Erythroblast (primary cell): ENCODE data around the gene VAV3.

Experiments used
- DNase-seq, 2 experiments: peaks; one replicate each; lab custom pipeline; 2025; lab: John Stamatoyannopoulos, UW
- GATA1 ChIP-seq: IDR thresholded peaks from 2 replicates; pipeline ENCODE4 v1.6.1; 2011; ENCODE audit warnings: low read depth, mild to moderate bottlenecking, control low read depth, low read length, moderate library complexity
- POLR2A ChIP-seq: IDR thresholded peaks from 2 replicates; pipeline ENCODE4 v1.6.1; 2011; ENCODE audit warnings: mild to moderate bottlenecking, low read length

The VAV3 gene

DNA sequence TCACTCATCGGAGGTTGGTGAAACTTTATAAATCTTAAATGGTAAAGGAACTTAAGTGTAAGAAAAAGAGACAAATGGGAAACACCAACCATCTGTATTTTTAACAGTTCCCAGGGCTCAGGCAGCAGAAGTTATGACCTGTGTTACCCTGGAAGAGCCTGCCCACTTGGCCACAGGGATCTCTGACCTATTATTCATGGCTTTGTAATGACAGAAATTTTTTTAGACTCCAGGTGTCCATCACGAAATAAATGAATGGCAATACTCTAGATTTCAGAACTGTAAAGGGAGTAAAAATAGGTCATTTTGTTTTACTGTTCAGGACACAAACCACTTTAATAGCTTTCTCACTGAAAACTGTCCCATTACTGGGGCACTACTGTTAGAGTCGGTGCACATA lies 389.8 kb downstream of the VAV3 start:
- DNase-seq, result no peak
- TF ChIP-seq POLR2A (no peak), GATA1 (no peak)

DNA sequence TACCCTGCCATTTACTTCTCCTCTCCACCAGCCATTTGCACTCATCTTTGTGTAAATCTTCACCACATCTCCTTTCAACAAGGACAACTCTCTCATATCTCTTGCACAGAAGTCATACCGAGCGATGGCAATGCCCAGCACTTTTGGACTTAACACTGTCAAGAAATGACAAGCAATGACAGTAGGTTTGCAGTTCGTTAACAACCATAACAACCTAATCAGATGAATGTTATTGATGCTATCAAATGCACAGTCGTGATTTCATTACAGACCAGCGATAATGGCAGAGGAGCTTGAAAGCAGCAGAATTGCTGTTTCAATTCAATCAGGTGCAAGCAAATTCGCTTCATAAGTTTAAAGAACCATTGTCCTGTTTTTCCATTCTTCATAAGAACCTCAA lies 390.9 kb downstream of the VAV3 start:
- no peak for DNase-seq
- TF ChIP-seq GATA1, result no peak
- TF ChIP-seq POLR2A, result no peak

DNA sequence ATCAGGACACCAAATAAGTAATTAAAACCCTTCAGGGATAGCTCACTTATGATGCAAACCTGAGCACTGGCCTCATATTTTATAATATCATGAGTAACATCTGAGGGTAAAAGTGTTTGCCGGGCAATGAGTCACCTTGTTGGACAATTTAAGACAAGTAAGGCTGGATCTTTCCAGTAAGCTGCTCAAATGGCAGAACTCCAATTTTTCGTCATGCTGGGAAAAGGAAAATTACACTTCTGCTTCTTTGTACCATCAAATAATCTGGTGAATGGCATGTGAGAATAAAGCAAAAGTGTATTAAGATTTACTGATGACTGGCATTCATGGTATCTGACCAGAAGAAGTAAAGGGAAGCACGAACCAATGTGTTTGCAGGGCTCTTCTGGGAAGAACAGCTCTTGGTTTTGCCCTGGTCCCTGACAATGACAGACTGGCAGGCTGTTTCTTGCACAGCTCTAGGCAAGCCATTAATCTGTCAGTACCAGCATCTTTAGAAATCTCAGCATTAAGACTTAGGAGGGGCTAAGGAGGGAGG lies 392.2 kb downstream of the VAV3 start:
- no peak for TF ChIP-seq GATA1
- TF ChIP-seq POLR2A, result no peak
- DNase-seq, result no peak

DNA sequence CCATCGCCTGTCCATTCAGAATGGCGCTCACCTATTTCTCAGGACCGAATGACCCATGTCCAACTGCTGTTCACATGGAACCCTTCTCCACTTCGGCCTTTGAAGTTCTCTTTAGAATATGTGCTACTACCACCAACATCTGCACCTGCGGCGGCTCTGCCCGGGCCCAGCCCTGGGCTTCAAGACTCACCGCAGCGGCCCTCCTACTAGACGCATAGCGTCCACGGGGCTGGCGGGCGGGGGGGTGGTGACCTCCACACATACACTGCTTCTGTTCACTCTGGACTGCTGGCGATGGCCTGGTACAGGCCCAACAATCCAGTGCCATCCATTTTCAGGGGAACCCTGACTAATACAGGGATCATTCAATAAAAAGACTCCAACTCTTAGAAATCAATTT lies 394.2 kb downstream of the VAV3 start:
- DNase-seq, result no peak
- no peak for TF ChIP-seq GATA1
- no peak for TF ChIP-seq POLR2A

DNA sequence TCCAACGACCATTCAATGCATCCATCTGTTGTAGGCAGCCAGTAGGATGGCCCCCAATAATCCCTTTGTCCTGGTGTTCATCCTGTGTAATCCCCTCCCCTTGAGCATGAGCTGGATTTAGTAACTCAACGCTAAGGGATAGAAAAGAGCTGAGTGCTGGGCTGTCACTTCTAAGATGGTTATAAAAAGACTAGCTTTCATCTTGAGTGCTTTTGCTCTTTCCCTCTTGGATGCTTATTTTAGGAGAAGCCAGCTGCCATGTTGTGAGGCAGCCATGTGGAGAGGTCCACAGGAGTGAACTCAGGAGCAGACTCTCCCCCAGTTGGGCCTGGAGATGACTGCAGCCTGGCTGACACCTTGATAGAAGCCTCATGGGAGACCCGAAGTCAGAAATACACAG lies 401.5 kb downstream of the VAV3 start:
- DNase-seq, result no peak
- TF ChIP-seq GATA1 (no peak), POLR2A (no peak)

DNA sequence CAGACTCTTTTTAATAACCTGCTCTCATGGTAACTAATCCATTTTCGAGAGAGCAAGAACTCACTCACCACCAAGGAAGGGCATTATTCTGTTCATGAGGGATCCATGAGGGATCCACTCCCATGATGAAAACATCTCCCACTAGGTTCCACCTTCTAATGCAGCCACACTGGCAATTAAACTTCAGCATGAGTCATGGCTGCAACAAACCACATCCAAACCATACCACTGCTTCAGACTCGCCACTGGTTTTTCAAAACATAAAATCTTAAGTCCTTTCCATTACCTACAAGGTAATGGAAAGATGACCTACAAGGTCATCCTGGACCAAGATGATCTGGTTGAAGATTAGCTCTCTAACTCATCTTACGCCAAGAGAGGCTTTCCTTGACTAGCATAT lies 405.1 kb downstream of the VAV3 start:
- no peak for DNase-seq
- TF ChIP-seq POLR2A, result no peak
- no peak for TF ChIP-seq GATA1

DNA sequence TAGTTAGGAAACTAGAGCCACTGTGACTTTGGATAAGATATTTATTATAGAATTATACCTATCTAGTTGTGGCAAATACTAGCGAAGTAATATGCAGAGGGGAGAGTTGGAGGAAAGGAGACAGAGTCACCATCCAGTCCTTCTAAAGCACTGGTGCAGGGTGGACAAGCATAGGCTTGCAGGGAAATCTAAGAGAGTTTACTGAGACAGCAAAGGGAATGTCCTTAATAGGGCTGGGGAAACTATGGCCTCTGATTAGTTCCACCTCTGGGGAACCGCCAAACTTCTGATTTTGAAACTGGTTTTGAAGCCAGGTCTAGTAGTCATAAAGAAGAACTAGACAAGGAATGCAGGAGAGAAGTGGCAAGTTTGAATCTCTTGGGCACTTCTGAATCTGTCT lies 407.9 kb downstream of the VAV3 start:
- TF ChIP-seq GATA1 (no peak), POLR2A (no peak)
- no peak for DNase-seq

DNA sequence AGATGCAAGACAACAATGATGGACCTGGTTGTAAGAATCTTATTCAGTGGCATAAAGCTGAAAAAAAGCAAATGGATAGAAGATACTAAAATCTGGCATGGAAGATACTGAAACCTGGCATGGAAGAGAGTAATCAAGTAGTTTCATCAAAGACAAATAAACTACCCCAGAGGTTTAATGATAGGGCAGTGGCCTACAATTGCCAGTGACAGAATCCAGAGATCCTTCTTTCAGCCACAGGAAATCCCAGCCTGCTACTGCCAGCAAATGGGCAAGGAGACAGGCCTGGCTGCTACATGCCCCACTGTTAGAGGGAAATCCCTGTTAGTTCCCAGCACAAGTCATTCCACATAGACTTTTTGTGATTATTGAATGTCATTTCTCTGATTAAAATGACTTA lies 409.4 kb downstream of the VAV3 start:
- DNase-seq, result no peak
- TF ChIP-seq GATA1 (no peak), POLR2A (no peak)

DNA sequence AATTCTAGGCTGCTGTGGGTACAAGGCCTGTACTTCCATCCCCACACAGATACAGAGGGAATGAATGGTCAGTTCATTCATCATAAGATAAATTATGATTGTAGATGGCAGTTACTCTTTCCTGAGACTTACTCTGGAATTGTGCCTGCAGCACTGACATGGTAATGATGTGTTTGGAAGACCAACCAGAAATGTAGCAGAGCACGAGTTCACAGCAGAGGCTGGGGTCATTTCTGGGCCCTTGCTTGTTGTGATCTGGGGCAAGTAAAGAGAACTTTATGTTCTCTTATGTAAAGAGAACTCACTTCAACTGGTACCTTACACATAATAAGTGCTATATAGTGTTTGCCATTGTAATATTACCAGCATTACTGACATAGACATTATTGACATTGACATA lies 412.2 kb downstream of the VAV3 start:
- DNase-seq, result no peak
- TF ChIP-seq POLR2A (no peak), GATA1 (no peak)

DNA sequence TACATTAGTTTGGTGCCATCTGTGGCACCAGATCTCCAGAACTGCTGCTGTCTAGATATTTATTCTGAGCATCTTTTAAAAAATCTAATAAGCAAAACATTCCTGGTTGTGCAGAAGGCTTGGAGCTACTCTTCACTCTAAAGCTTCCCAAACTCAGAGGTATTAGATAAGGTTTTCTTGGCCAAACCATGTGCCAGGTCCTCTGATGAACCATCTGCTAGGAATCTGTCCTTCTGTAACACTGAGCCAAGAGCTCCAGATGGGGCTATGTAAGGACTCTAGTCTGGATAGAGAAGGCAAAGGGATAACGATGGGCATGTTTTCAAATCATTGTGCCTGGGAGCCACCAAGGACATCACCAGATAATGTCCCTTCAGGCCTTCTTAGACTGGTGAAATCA lies 413.5 kb downstream of the VAV3 start:
- no peak for TF ChIP-seq GATA1
- no peak for TF ChIP-seq POLR2A
- DNase-seq, result no peak

DNA sequence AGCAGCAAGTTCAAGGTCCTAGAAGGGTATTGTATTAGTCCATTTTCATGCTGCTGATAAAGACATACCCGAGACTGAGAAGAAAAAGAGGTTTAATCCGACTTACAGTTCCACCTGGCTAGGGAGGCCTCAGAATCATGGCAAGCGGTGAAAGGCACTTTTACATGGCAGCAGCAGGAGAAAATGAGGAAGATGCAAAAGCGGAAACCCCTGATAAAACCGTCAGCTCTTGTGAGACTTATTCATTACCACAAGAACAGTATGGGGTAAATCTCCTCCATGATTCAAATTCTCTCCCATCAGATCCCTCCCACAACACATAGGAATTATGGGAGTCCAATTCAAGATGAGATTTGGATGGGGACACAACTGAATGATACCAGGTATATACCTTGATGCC lies 414.6 kb downstream of the VAV3 start:
- DNase-seq, result no peak
- TF ChIP-seq POLR2A, result no peak
- no peak for TF ChIP-seq GATA1

DNA sequence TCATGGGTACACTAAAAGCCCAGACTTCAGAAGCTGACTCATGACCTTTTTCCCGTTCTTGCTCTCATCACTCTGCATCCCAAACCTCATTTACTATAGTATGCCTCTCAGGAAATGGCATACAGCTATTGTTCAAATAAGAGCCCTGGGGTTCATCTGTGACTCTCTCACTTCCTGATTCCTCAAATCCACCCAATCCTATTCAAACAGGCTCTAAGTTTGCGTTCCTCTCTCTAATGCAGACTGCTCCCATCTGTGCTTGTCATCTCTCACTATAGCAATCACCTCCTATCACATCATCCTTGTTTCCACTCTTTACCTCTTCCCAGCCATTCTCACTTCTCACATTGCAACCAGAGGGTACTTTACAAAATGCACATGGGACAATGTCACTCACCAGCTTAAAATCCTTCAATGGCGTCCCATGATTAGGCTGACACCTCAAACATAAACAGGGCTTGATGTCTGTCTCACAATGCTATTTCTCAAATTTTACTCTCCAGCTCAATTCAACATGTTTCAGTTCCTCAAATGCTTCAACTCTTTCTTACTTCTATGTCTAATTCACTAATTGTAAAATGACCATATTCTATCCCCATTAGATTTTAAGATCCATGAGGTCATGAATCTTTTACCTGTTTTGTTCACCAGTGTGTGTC lies 415.7 kb downstream of the VAV3 start:
- TF ChIP-seq GATA1 (no peak), POLR2A (no peak)
- no peak for DNase-seq

DNA sequence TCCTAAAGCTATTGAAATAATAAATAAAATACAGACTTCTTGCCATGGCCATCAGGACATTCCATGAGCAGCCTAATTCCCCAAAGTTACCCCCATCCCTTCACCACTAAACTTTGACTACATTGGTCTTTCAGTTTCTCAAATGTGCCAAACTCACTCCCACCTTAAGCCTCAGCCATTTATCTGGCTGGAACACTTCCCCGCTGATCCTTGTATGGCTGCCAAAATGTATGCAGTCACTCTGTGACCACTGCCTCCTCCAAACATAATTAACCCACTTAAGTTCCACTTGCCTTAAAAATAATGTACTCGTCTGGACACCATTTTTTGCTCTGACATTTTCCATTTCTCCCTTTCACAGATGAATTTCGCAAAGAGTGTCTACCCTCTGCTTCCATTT lies 416.7 kb downstream of the VAV3 start:
- TF ChIP-seq POLR2A (no peak), GATA1 (no peak)
- no peak for DNase-seq

DNA sequence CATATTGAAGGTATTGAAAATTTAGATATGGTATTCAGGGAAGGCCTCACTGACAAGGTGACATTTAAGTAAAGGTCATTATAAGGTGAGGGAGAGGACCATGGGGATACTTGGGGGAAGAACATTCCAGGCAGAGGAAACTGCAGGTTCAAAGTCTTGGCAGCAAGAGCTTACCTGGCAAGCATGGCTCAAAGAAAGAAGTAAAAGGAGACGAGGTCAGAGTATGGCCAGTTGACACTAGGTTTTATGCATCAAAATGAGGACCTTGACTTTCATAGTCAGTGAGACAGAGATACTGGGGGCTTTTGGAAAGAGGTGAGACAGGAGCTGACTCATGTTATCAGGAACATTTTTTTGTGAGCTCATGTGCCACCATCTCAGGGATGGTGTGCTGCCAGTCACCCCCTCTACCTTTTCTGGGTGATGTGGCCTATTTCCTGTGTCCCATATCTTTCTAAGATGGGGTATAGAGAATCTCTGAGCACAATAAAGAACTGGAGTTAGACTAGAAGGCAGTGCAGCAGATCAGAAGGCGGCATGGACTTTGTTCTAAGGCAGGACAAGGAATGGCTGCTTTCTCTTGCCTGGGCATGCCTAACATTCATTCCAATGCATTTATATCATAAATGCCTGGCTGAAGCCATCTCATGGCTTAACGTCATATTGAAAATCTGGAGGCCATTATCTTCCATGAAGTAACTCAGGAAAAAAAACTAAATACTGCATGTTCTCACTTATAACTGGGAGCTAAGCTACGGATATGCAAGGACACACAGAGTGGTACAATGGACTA lies 417.4 kb downstream of the VAV3 start:
- no peak for TF ChIP-seq GATA1
- TF ChIP-seq POLR2A, result no peak
- no peak for DNase-seq
